Mesenchymal stem cell (in vitro differentiated cells and primary cell): ENCODE measurements around the gene SH3RF2.

Experiments used
- DNase-seq: peaks from one replicate; pipeline ENCODE4 v3.0.0-alpha.2; 2013
- H2AFZ ChIP-seq: one replicate; pipeline ENCODE4 v1.6.1; 2013; ENCODE audit warnings: low read depth, mild to moderate bottlenecking, control low read depth, inconsistent platforms, low read length, moderate library complexity
- H2AK5ac ChIP-seq: 2 replicates; pipeline ENCODE4 v1.6.1; 2013; ENCODE audit warnings: low read length, moderate library complexity, mild to moderate bottlenecking, inconsistent platforms; ENCODE audit not compliant: severe bottlenecking
- H2BK120ac ChIP-seq: one replicate; pipeline ENCODE4 v1.6.1; 2013; ENCODE audit warnings: low read depth, mild to moderate bottlenecking, inconsistent platforms, low read length, moderate library complexity
- H2BK12ac ChIP-seq, 2 experiments: one replicate each; pipeline ENCODE4 v1.6.1; 2013; ENCODE audit warnings: inconsistent platforms in 2 of 2, low read length in 2 of 2, mild to moderate bottlenecking in 2 of 2, moderate library complexity in 2 of 2, control low read depth in 1 of 2
- H2BK15ac ChIP-seq: one replicate; pipeline ENCODE4 v1.6.1; 2013; ENCODE audit warnings: mild to moderate bottlenecking, low read depth, inconsistent platforms; ENCODE audit not compliant: poor library complexity, severe bottlenecking
- H2BK5ac ChIP-seq: 2 replicates; pipeline ENCODE4 v1.6.1; 2013; ENCODE audit warnings: low read depth, mild to moderate bottlenecking, low read length, control low read depth, inconsistent platforms; ENCODE audit not compliant: poor library complexity, severe bottlenecking
- H3K14ac ChIP-seq, 2 experiments: one replicate each; pipeline ENCODE4 v1.6.1; 2013; ENCODE audit warnings: inconsistent platforms in 2 of 2, low read length in 2 of 2, control low read depth in 1 of 2, mild to moderate bottlenecking in 1 of 2, moderate library complexity in 1 of 2
- H3K18ac ChIP-seq, 2 experiments: one replicate each; pipeline ENCODE4 v1.6.1; 2013; ENCODE audit warnings: inconsistent platforms in 2 of 2, low read length in 2 of 2, control low read depth in 1 of 2, low read depth in 1 of 2, mild to moderate bottlenecking in 1 of 2
- H3K23ac ChIP-seq, 2 experiments: one replicate each; pipeline ENCODE4 v1.6.1; 2013; ENCODE audit warnings: inconsistent platforms in 2 of 2, low read length in 2 of 2, mild to moderate bottlenecking in 2 of 2, moderate library complexity in 2 of 2, control low read depth in 1 of 2
- H3K27ac ChIP-seq: 2 replicates; pipeline ENCODE4 v1.5.1; 2013; ENCODE audit warnings: mild to moderate bottlenecking, moderate library complexity, low read length, control low read depth, inconsistent platforms; ENCODE audit not compliant: poor library complexity, severe bottlenecking
- H3K27me3 ChIP-seq, 2 experiments: 2 replicates each; pipeline versions ENCODE4 v1.6.1 to v1.7.0; 2013; ENCODE audit warnings: low read length in 2 of 2, mild to moderate bottlenecking in 2 of 2, moderate library complexity in 2 of 2, control low read depth in 1 of 2, inconsistent platforms in 1 of 2; ENCODE audit not compliant: control insufficient read depth in 1 of 2, insufficient read depth in 1 of 2
- H3K36me3 ChIP-seq, 2 experiments: 2 replicates each; pipeline versions ENCODE4 v1.6.1 to v1.7.0; 2013; ENCODE audit warnings: low read length in 2 of 2, control low read depth in 1 of 2, inconsistent platforms in 1 of 2, low read depth in 1 of 2, mild to moderate bottlenecking in 1 of 2; ENCODE audit not compliant: insufficient read depth in 2 of 2, control insufficient read depth in 1 of 2
- H3K4ac ChIP-seq, 2 experiments: one replicate each; pipeline ENCODE4 v1.6.1; 2013; ENCODE audit warnings: inconsistent platforms in 2 of 2, low read length in 2 of 2, mild to moderate bottlenecking in 2 of 2, moderate library complexity in 2 of 2, control low read depth in 1 of 2, low read depth in 1 of 2
- H3K4me1 ChIP-seq: 2 replicates; pipeline ENCODE4 v1.6.1; 2013; ENCODE audit warnings: low read depth, low read length, control low read depth; ENCODE audit not compliant: control insufficient read depth, insufficient read depth
- H3K4me2 ChIP-seq: 2 replicates; pipeline ENCODE4 v1.6.1; 2013; ENCODE audit warnings: low read length, mild to moderate bottlenecking, inconsistent platforms; ENCODE audit not compliant: poor library complexity, severe bottlenecking
- H3K4me3 ChIP-seq, 2 experiments: 2 replicates each; pipeline versions ENCODE4 v1.5.1 to v1.7.0; 2013; ENCODE audit warnings: low read length in 2 of 2, mild to moderate bottlenecking in 2 of 2, control low read depth in 1 of 2, low read depth in 1 of 2; ENCODE audit not compliant: insufficient read depth in 1 of 2
- H3K79me1 ChIP-seq: replicated peaks from 2 replicates; pipeline ENCODE4 v1.6.1; 2013; ENCODE audit warnings: mild to moderate bottlenecking, control low read depth, low read length, inconsistent platforms; ENCODE audit not compliant: poor library complexity, severe bottlenecking
- H3K9ac ChIP-seq: 2 replicates; pipeline ENCODE4 v1.7.0; 2013; ENCODE audit warnings: mild to moderate bottlenecking, low read length, moderate library complexity
- H3K9me3 ChIP-seq: 2 replicates; pipeline ENCODE4 v1.7.0; 2013; ENCODE audit warnings: mild to moderate bottlenecking, low read length; ENCODE audit not compliant: control insufficient read depth
- H4K8ac ChIP-seq: one replicate; pipeline ENCODE4 v1.6.1; 2013; ENCODE audit warnings: inconsistent platforms, mild to moderate bottlenecking, low read length, moderate library complexity
- H4K91ac ChIP-seq: one replicate; pipeline ENCODE4 v1.6.1; 2013; ENCODE audit warnings: mild to moderate bottlenecking, low read length, inconsistent platforms
- WGBS: methylation state at CpG from one replicate; pipeline ENCODE4 v1.1.7; 2013; ENCODE audit warnings: mixed read lengths; 5-methylcytosine and 5-hydroxymethylcytosine counted together

SH3RF2 gene

DNA sequence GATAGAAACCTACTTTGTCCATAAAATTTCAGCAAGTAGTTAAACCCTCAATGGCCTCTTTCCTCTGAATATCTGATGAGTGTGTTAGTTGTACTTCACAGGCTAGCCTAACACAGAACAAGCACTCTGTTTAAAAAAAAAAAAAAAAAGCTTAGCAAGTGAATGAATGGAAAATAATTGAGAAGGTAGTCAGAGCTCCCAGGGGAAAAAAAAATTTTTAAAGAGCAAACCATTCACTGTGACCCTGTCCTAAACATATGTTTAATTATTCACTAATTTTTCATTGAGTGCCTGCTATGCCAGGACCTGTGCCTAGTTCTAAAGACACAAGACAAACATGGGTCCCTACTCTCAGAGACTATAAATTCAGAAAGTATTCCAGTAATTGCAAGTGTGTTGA is 69.3 kb downstream of the SH3RF2 start:
- H2BK120ac ChIP-seq = no peak overlapping the region

DNA sequence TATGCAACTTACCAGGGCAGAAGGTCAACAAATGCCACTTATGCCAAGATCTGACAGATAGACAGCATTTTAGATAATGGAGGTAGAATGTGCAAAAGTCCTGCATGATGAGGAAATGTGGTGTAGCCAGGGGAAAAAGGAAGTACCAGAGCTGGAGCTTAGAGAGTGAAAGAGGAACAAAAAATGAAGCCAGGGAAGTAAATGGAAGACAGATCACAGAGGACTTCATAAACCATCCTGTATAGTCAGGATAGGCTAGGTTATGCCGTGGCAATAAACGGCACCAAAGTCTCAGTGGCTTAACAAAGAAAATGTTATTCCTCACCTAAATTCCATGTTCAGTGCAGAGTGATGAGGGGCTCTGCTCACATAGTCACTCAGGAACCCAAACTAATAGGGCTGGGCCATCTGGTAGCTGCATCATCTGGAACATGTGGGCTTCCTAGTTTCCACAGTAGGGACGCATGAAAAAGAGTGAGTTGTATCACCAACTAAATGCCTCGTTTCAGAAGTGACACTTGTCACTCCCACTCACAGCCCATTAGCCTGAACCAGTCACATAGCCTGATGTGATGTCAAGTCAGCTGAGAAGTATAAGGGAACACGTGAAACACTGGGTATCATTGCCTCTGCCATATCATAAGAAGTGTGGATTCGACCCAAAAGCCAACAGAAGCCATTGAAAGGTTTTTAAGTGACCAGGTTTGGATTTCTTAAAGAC is 70.3 kb downstream of the SH3RF2 start:
- no peak overlapping the region for H2BK120ac ChIP-seq
- H3K79me1 ChIP-seq = no peaks in the 10 kb centered on the region
- no peak overlapping the region for H4K91ac ChIP-seq
- H2BK5ac ChIP-seq = no peak overlapping the region
- 98% methylated on average over 5 of the region's 6 CpGs for WGBS
- no peak overlapping the region for H2BK15ac ChIP-seq
- H2AFZ ChIP-seq = no peak overlapping the region
- H3K23ac ChIP-seq = no peak overlapping the region
- no peak overlapping the region for H4K8ac ChIP-seq
- H3K4me1 ChIP-seq = no peaks in the 10 kb centered on the region
- no peaks in the 10 kb centered on the region for H3K36me3 ChIP-seq
- H3K4ac ChIP-seq = no peak overlapping the region
- no peak overlapping the region for H3K4me3 ChIP-seq
- H3K18ac ChIP-seq = no peak overlapping the region
- H3K14ac ChIP-seq = no peak overlapping the region
- no peak for DNase-seq
- no peaks in the 10 kb centered on the region for H3K9me3 ChIP-seq
- H3K27me3 ChIP-seq = no peaks in the 10 kb centered on the region
- no peak overlapping the region for H3K4me2 ChIP-seq
- no peak overlapping the region for H2BK12ac ChIP-seq
- no peak overlapping the region for H3K9ac ChIP-seq
- no peak overlapping the region for H3K27ac ChIP-seq
- H2AK5ac ChIP-seq = no peak overlapping the region

More for the DNA sequence above, 69.3 kb downstream of the SH3RF2 start:
- Histone ChIP-seq H3K27ac (no peak overlapping the region), H4K8ac (no peak overlapping the region), H3K36me3 (no peaks in the 10 kb centered on the region), H2BK15ac (no peak overlapping the region), H3K4me3 (no peak overlapping the region), H3K9me3 (no peaks in the 10 kb centered on the region), H3K4ac (no peak overlapping the region), H4K91ac (no peak overlapping the region), H3K79me1 (no peaks in the 10 kb centered on the region), H3K14ac (no peak overlapping the region), H2BK12ac (no peak overlapping the region), H3K23ac (no peak overlapping the region), H2AFZ (no peak overlapping the region), H2AK5ac (no peak overlapping the region), H3K18ac (no peak overlapping the region), H3K27me3 (no peaks in the 10 kb centered on the region), H2BK5ac (no peak overlapping the region), H3K9ac (no peak overlapping the region), H3K4me1 (no peaks in the 10 kb centered on the region), H3K4me2 (no peak overlapping the region)
- no peak for DNase-seq

DNA sequence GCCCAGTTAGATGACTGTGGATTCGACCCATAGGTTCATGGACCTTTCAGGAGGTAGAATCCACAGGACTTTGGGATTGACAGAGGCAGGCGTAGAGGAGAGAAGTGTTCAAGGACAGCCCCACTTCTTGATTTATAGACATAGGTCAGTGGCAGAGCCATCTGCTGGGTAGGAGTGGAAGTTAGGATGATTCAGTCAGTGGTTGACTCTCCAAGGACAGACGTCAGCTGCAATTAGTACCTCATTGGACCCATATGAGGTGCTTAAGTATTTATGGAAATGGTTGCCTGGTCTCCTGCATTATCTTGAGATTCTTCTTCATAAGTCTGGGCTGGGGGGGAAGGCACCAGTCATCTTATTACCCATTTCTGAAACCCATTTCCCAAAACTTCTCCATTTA is 70.9 kb downstream of the SH3RF2 start:
- no peaks in the 10 kb centered on the region for H3K9me3 ChIP-seq
- 76% methylated on average over 2 of the region's 3 CpGs for WGBS
- H3K4ac ChIP-seq = no peak overlapping the region
- no peak overlapping the region for H3K18ac ChIP-seq
- no peak overlapping the region for H3K27ac ChIP-seq
- H2BK15ac ChIP-seq = no peak overlapping the region
- H2BK5ac ChIP-seq = no peak overlapping the region
- no peak overlapping the region for H2AK5ac ChIP-seq
- H3K4me2 ChIP-seq = no peak overlapping the region
- H3K79me1 ChIP-seq = no peaks in the 10 kb centered on the region
- no peak overlapping the region for H3K4me3 ChIP-seq
- H3K14ac ChIP-seq = peak overlapping the region in 1 of 2 experiments; percentile 44
- H3K4me1 ChIP-seq = no peaks in the 10 kb centered on the region
- H3K23ac ChIP-seq = no peak overlapping the region
- H4K8ac ChIP-seq = no peak overlapping the region
- H4K91ac ChIP-seq = no peak overlapping the region
- no peak overlapping the region for H2BK12ac ChIP-seq
- peak; percentile 22 for DNase-seq
- H3K27me3 ChIP-seq = no peaks in the 10 kb centered on the region
- H2AFZ ChIP-seq = no peak overlapping the region
- no peak overlapping the region for H3K9ac ChIP-seq
- no peak overlapping the region for H2BK120ac ChIP-seq
- H3K36me3 ChIP-seq = no peaks in the 10 kb centered on the region

DNA sequence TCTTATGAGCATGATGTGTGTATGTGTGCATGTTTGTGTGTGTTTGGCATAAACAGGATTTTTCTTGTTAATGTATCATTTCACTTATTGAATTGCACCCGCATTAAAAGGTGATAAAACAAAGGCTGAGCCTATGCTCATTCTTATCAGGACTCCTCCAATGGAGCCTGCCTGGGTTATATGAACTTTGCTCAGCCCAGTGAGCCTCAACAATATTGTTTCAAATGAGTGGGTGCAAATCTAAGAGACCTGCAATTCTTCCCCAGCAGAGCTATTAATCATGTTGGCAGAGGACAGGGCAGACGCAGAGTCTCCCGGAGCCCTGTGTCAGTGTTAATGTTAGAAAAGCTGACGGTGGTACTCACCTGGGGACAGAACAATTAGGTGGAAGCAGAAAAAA is 71.6 kb downstream of the SH3RF2 start:
- Histone ChIP-seq H2BK5ac (no peak overlapping the region), H3K79me1 (no peaks in the 10 kb centered on the region), H3K4ac (no peak overlapping the region), H3K14ac (no peak overlapping the region), H3K9me3 (no peaks in the 10 kb centered on the region), H2AK5ac (no peak overlapping the region), H2BK15ac (no peak overlapping the region), H2BK120ac (no peak overlapping the region), H4K91ac (no peak overlapping the region), H3K27me3 (no peaks in the 10 kb centered on the region), H2AFZ (no peak overlapping the region), H3K4me3 (no peak overlapping the region), H3K18ac (no peak overlapping the region), H4K8ac (no peak overlapping the region), H3K27ac (no peak overlapping the region), H3K4me1 (no peaks in the 10 kb centered on the region), H3K23ac (no peak overlapping the region), H2BK12ac (no peak overlapping the region), H3K4me2 (no peak overlapping the region), H3K36me3 (no peaks in the 10 kb centered on the region), H3K9ac (no peak overlapping the region)
- no peak for DNase-seq
- 69% methylated on average over 3 of the region's 4 CpGs for WGBS
